Measurements from ENCODE around the gene CMTM2.

- no peak for TF ChIP-seq CTCF (IDR thresholded peaks at IDR 0.05)
- no peak for TF ChIP-seq POLR2A (IDR thresholded peaks at IDR 0.05)
Measured at GRCh38 chr16:66529475-66529874, 49.8 kb upstream of the CMTM2 start.
